HFFc6 (cell line): ENCODE results near the gene NUP50. TPM values are rescaled to one million over a fixed set of nuclear protein-coding genes. Genes with fewer than 3 reads are reported as not detected.

ENCODE experiments used
- DNase-seq: peaks from one replicate; pipeline ENCODE4 v3.0.0-alpha.2; 2018
- H3K27ac Mint-ChIP-seq: 2 replicates; pipeline ENCODE4 v1.8.0; 2020; ENCODE audit warnings: mild to moderate bottlenecking, mixed read lengths
- H3K27me3 Mint-ChIP-seq: 2 replicates; pipeline ENCODE4 v1.8.0; 2021; ENCODE audit warnings: mild to moderate bottlenecking, moderate library complexity, mixed read lengths; ENCODE audit not compliant: insufficient read depth
- H3K36me3 Mint-ChIP-seq: 2 replicates; pipeline ENCODE4 v1.8.0; 2021; ENCODE audit warnings: low read depth, mixed read lengths
- H3K4me1 Mint-ChIP-seq: 2 replicates; pipeline ENCODE4 v1.8.0; 2020; ENCODE audit warnings: low read depth, mixed read lengths
- H3K4me3 Mint-ChIP-seq: 2 replicates; pipeline ENCODE4 v1.8.0; 2020; ENCODE audit warnings: mild to moderate bottlenecking, moderate library complexity, mixed read lengths
- H3K9me3 Mint-ChIP-seq: 2 replicates; pipeline ENCODE4 v1.8.0; 2020; ENCODE audit warnings: mild to moderate bottlenecking, mixed read lengths
- total RNA-seq, 6 experiments: library from RNA; stranded (reverse); fragmentation: NEBNext Ultra II Directional; extraction: Animal tissue kit (Norgen Biotek cat#: 25700); gene quantifications; 2 replicates in 1 of 6; 3 replicates in 5 of 6; pipeline ENCODE4 v1.2.3, GENCODE V29; 2021
- TF ChIP-seq, protein P1 (sequence below): fragments of 200-600 bp; sonication (generic); IDR thresholded peaks from 2 replicates; pipeline ENCODE4 v1.5.0; 2021; ENCODE audit warnings: antibody characterized with exemption, mild to moderate bottlenecking

NUP50 gene
- total RNA-seq, 6 experiments from 2014 or later = 44.3 to 63.0 (median 56.6) TPM

- Mint-ChIP-seq H3K27ac (peak overlapping the region; percentile 89), H3K9me3 (no peaks in the 10 kb centered on the region), H3K4me1 (peaks cover 33% of the 10 kb centered on the region), H3K4me3 (peak overlapping the region; percentile 94), H3K36me3 (peaks cover 36% of the 10 kb centered on the region), H3K27me3 (no peaks in the 10 kb centered on the region)
- no peak for DNase-seq
- TF ChIP-seq, protein P1, sequence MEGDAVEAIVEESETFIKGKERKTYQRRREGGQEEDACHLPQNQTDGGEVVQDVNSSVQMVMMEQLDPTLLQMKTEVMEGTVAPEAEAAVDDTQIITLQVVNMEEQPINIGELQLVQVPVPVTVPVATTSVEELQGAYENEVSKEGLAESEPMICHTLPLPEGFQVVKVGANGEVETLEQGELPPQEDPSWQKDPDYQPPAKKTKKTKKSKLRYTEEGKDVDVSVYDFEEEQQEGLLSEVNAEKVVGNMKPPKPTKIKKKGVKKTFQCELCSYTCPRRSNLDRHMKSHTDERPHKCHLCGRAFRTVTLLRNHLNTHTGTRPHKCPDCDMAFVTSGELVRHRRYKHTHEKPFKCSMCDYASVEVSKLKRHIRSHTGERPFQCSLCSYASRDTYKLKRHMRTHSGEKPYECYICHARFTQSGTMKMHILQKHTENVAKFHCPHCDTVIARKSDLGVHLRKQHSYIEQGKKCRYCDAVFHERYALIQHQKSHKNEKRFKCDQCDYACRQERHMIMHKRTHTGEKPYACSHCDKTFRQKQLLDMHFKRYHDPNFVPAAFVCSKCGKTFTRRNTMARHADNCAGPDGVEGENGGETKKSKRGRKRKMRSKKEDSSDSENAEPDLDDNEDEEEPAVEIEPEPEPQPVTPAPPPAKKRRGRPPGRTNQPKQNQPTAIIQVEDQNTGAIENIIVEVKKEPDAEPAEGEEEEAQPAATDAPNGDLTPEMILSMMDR = no peak
Observed at GRCh38 chr22:45162531-45162930, 1.2 kb upstream of the NUP50 start.

DNA sequence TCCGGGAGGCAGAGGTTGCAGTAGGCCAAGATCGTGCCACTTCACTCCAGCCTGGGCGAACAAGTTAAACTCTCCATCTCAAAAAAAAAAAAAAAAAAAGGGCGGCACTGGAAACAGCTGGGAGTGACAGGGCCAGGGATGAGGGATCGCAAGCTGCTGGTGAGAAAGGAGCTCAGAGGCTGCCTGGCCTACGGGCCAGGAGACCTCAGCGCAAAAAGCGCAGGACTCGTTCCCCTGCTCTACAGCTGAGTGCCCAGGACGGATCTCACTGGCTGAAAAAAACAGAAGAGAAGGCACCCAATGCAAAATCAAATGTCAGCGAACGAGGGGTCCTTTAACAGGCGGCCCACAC lies 650 bp upstream of the NUP50 start:
- H3K36me3 Mint-ChIP-seq = peaks cover 30% of the 10 kb centered on the region
- TF ChIP-seq, protein P1 = no peak
- H3K4me1 Mint-ChIP-seq = peaks cover 33% of the 10 kb centered on the region
- no peaks in the 10 kb centered on the region for H3K9me3 Mint-ChIP-seq
- no peaks in the 10 kb centered on the region for H3K27me3 Mint-ChIP-seq
- DNase-seq = peak; percentile 26
- H3K4me3 Mint-ChIP-seq = peak overlapping the region; percentile 94
- peak overlapping the region; percentile 89 for H3K27ac Mint-ChIP-seq

DNA sequence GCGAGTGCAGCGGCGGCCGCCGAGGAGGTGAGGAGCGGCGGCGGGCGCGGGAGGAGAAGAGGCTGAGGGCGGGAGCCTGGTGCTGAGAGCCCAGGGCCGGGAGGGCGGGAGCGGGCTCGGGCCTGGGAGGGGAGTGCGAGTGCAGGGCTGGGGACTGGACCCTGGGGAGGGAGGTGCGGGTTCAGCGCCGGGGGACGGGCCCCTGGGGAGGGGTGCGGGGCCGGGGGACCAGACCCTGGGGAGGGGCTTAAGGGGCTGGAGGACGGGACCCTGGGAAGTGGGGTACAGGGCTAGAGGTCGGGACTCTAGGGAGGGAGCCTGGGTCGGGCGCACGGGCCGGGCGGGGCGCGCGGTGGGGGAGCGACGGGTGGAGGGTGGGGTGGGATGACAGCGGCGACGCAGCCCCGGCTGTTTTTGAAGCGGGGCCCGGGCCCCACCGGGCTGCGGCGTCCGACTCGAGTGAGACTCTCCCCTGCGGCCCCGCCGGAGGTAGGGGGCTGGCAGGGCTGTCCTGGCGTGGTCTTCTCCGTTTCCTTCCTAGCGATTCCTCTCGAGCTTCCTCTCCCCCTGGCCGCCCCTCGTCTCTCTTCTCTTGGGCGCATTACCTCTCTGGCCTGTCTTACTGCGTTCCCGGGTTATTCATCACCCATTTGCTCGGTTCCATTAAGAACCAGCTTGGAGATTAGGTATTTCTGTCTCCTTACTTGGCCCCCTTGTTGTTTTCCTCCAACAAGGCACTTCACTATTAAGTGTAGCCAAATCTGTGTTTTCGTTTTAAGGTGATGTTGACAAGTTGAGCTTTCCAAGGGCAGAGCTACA lies 754 bp downstream of the NUP50 start:
- TF ChIP-seq, protein P1 = no peak
- Mint-ChIP-seq H3K27me3 (no peaks in the 10 kb centered on the region), H3K4me1 (peaks cover 33% of the 10 kb centered on the region), H3K27ac (peak overlapping the region; percentile 84), H3K9me3 (no peaks in the 10 kb centered on the region), H3K4me3 (peak overlapping the region; percentile 95), H3K36me3 (peaks cover 37% of the 10 kb centered on the region)
- DNase-seq = no peak

DNA sequence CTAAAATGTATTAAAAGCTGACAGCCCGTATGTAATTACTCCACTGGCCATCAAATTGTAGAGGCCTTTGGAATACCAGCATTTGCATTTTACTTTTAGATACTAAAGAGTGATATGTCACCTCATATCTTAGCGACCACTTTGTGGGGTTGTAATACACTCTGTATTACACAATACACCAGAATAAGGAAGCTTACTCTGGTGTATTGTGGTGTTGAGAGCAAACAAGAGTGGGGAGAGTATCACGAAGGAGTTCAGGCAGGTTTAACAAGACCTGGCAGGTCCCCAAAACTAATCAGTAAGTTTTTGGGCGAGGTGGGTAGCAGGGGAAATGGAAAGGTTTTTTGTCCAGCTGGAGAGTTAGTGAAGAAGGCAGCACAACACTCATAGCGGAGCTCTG lies 3.2 kb downstream of the NUP50 start:
- TF ChIP-seq, protein P1 = no peak
- no peak for DNase-seq
- Mint-ChIP-seq H3K4me1 (peaks cover 30% of the 10 kb centered on the region), H3K4me3 (no peak overlapping the region), H3K36me3 (peaks cover 55% of the 10 kb centered on the region), H3K9me3 (no peaks in the 10 kb centered on the region), H3K27me3 (no peaks in the 10 kb centered on the region), H3K27ac (peak overlapping the region; percentile 12; the same call in 1 of the 2 replicates)

- no peak overlapping the region for H3K4me3 Mint-ChIP-seq
- no peaks in the 10 kb centered on the region for H3K9me3 Mint-ChIP-seq
- H3K4me1 Mint-ChIP-seq = peaks cover 26% of the 10 kb centered on the region
- H3K36me3 Mint-ChIP-seq = peaks cover 65% of the 10 kb centered on the region
- TF ChIP-seq, protein P1 = no peak
- H3K27ac Mint-ChIP-seq = peak overlapping the region; percentile 44
- DNase-seq = no peak
- H3K27me3 Mint-ChIP-seq = no peaks in the 10 kb centered on the region
Observed at GRCh38 chr22:45169591-45170466, 6.1 kb downstream of the NUP50 start.
